ENCODE measurements around the gene ADAMTS8.

DNA sequence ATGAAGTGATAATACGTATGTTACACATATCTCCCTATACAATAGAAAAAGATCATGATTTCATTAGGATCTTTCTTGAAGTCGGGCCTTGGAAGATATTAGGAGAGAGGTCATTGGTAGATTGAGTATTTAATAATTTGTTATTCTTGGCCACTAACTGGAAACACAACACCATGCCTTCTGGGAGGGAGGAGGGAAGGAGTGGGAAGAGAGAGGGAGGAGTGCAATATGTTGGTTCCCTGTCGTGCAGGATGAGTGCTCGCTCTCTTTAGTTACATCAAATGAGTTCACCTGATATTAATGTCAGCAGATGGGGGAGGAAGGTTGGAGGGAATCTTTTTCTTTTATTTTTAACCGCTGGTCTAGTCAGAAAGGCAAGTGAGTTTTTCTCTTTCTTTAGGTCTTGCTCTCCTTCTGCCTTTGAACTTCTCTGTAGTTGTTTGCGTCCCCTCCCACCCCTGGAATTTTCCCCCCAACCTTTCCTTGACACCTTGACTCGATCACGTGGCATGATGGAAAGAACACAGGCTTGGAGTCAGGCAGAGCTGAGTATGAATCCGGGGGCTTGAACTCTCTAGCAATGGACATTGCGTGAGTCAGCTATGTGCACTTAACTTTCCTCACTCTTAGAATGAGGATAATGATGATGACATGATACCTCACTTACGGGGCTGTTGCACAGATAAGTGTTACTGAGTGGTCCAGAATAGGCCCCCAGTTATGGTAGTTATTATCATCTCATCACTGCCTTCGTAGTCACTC is 26.3 kb upstream of the ADAMTS8 start:
- TF ChIP-seq, protein P1, sequence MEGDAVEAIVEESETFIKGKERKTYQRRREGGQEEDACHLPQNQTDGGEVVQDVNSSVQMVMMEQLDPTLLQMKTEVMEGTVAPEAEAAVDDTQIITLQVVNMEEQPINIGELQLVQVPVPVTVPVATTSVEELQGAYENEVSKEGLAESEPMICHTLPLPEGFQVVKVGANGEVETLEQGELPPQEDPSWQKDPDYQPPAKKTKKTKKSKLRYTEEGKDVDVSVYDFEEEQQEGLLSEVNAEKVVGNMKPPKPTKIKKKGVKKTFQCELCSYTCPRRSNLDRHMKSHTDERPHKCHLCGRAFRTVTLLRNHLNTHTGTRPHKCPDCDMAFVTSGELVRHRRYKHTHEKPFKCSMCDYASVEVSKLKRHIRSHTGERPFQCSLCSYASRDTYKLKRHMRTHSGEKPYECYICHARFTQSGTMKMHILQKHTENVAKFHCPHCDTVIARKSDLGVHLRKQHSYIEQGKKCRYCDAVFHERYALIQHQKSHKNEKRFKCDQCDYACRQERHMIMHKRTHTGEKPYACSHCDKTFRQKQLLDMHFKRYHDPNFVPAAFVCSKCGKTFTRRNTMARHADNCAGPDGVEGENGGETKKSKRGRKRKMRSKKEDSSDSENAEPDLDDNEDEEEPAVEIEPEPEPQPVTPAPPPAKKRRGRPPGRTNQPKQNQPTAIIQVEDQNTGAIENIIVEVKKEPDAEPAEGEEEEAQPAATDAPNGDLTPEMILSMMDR (conservative IDR thresholded peaks at IDR 0.05) = no peak
- no peak for TF ChIP-seq ZFX (IDR thresholded peaks at IDR 0.05)
